IMR-90 (cell line): ENCODE data around the gene DGKH. TPM values are rescaled to one million over a fixed set of nuclear protein-coding genes. Genes with fewer than 3 reads are reported as not detected.

Source experiments
- ATAC-seq: fragments of 200-7000 bp; cut with Tn5 transposase; 2 replicates; pipeline ENCODE4 v1.9.1; 2020; ENCODE audit warnings: low read depth, mild to moderate bottlenecking, moderate library complexity
- BruUV-seq: library from RNA; stranded (reverse); fragments of 400-500 nt; replicated peaks from 2 replicates; lab custom pipeline; 2021; lab: Mats Ljungman, UMichigan
- CTCF ChIA-PET: fragments of 300-600 bp; formaldehyde crosslinking; extraction: SDS; loops from one replicate; lab custom pipeline; 2021; ENCODE audit warnings: antibody characterized with exemption; lab: Yijun Ruan, JAX
- POLR2A ChIA-PET: fragments of 300-600 bp; sonication (Branson Sonifier 250); formaldehyde crosslinking; loops from one replicate; lab custom pipeline; 2022; ENCODE audit warnings: antibody characterized with exemption; ENCODE audit not compliant: unreplicated experiment; lab: Charles Lee
- DNase-seq: peaks from one replicate; pipeline ENCODE4 v3.0.0; 2013
- H2AFZ ChIP-seq: replicated peaks from 2 replicates; pipeline ENCODE3; 2013; ENCODE audit warnings: low read length, mild to moderate bottlenecking; ENCODE audit not compliant: poor library complexity
- H2AK5ac ChIP-seq: 2 replicates; pipeline ENCODE4 v1.6.1; 2013; ENCODE audit warnings: low read depth, low read length, inconsistent platforms
- H2AK9ac ChIP-seq: replicated peaks from 2 replicates; pipeline ENCODE3; 2013; ENCODE audit warnings: mild to moderate bottlenecking, low read depth, low read length, moderate library complexity; ENCODE audit not compliant: poor library complexity
- H2BK120ac ChIP-seq: 2 replicates; pipeline ENCODE4 v1.6.1; 2013; ENCODE audit warnings: low read depth, low read length, inconsistent platforms
- H2BK15ac ChIP-seq: 3 replicates; pipeline ENCODE4 v1.6.1; 2013; ENCODE audit warnings: low read depth, low read length, inconsistent platforms
- H2BK20ac ChIP-seq: 2 replicates; pipeline ENCODE4 v1.6.1; 2013; ENCODE audit warnings: low read depth, mild to moderate bottlenecking, inconsistent platforms, low read length, moderate library complexity
- H2BK5ac ChIP-seq: 2 replicates; pipeline ENCODE4 v1.6.1; 2013; ENCODE audit warnings: mild to moderate bottlenecking, low read depth, low read length, inconsistent platforms; ENCODE audit not compliant: poor library complexity, severe bottlenecking
- H3K14ac ChIP-seq: replicated peaks from 2 replicates; pipeline ENCODE4 v1.6.1; 2013; ENCODE audit warnings: low read depth, low read length, inconsistent platforms
- H3K18ac ChIP-seq: 2 replicates; pipeline ENCODE4 v1.6.1; 2013; ENCODE audit warnings: low read depth, low read length, control low read depth
- H3K23ac ChIP-seq: 2 replicates; pipeline ENCODE4 v1.6.1; 2013; ENCODE audit warnings: low read depth, low read length, inconsistent platforms
- H3K27ac ChIP-seq: 2 replicates; pipeline ENCODE4 v1.5.1; 2013; ENCODE audit warnings: mild to moderate bottlenecking, control low read depth, low read length; ENCODE audit not compliant: insufficient read depth
- H3K27me3 ChIP-seq: 2 replicates; pipeline ENCODE4 v1.6.1; 2013; ENCODE audit warnings: low read length; ENCODE audit not compliant: control insufficient read depth, insufficient read depth
- H3K36me3 ChIP-seq: 2 replicates; pipeline ENCODE4 v1.6.1; 2013; ENCODE audit warnings: low read length, mixed read lengths; ENCODE audit not compliant: control insufficient read depth, insufficient read depth
- H3K4ac ChIP-seq: 2 replicates; pipeline ENCODE4 v1.6.1; 2013; ENCODE audit warnings: low read depth, low read length, inconsistent platforms
- H3K4me1 ChIP-seq: 2 replicates; pipeline ENCODE4 v1.6.1; 2013; ENCODE audit warnings: low read length, mixed read lengths; ENCODE audit not compliant: control insufficient read depth, insufficient read depth
- H3K4me2 ChIP-seq: 2 replicates; pipeline ENCODE4 v1.6.1; 2013; ENCODE audit warnings: low read depth, mild to moderate bottlenecking, control low read depth, low read length, moderate library complexity
- H3K4me3 ChIP-seq: 2 replicates; pipeline ENCODE4 v1.5.1; 2013; ENCODE audit warnings: low read depth, mild to moderate bottlenecking, control low read depth, low read length, moderate library complexity; ENCODE audit not compliant: insufficient read depth
- H3K56ac ChIP-seq: 2 replicates; pipeline ENCODE4 v1.6.1; 2013; ENCODE audit warnings: low read length, inconsistent platforms; ENCODE audit not compliant: insufficient read depth; ENCODE audit errors: extremely low read depth
- H3K79me1 ChIP-seq, 2 experiments: 2 replicates each; pipeline ENCODE4 v1.6.1; 2013; ENCODE audit warnings: low read length in 2 of 2, inconsistent platforms in 1 of 2, low read depth in 1 of 2
- H3K9ac ChIP-seq: 2 replicates; pipeline ENCODE4 v1.6.1; 2013; ENCODE audit warnings: low read depth, low read length, control low read depth
- H3K9me1 ChIP-seq: 2 replicates; pipeline ENCODE4 v1.6.1; 2013; ENCODE audit warnings: low read length, inconsistent platforms; ENCODE audit not compliant: insufficient read depth
- H3K9me3 ChIP-seq: 2 replicates; pipeline ENCODE4 v1.6.1; 2013; ENCODE audit warnings: low read length; ENCODE audit not compliant: control insufficient read depth, insufficient read depth
- H4K20me1 ChIP-seq: 2 replicates; pipeline ENCODE4 v1.6.1; 2013; ENCODE audit warnings: low read length, inconsistent platforms; ENCODE audit not compliant: insufficient read depth
- H4K5ac ChIP-seq: 2 replicates; pipeline ENCODE4 v1.6.1; 2013; ENCODE audit warnings: mild to moderate bottlenecking, low read depth, low read length, control low read depth
- H4K8ac ChIP-seq, 2 experiments: 2 replicates each; pipeline ENCODE4 v1.6.1; 2013; ENCODE audit warnings: low read depth in 2 of 2, low read length in 2 of 2, control low read depth in 1 of 2, inconsistent platforms in 1 of 2
- H4K91ac ChIP-seq: 2 replicates; pipeline ENCODE4 v1.6.1; 2013; ENCODE audit warnings: low read depth, low read length, inconsistent platforms; ENCODE audit not compliant: insufficient read depth
- BHLHE40 ChIP-seq: fragments of 150-350 bp; IDR thresholded peaks from 2 replicates; pipeline ENCODE4 v1.6.1; 2016; ENCODE audit warnings: mild to moderate bottlenecking, low read depth, low read length
- CEBPB ChIP-seq: IDR thresholded peaks from 2 replicates; pipeline ENCODE4 v1.6.1; 2012; ENCODE audit warnings: low read depth, low read length, improper control_type of control experiment
- CHD1 ChIP-seq: IDR thresholded peaks from 2 replicates; pipeline ENCODE4 v1.6.1; 2012; ENCODE audit warnings: low read depth, low read length, improper control_type of control experiment
- CTCF ChIP-seq: conservative IDR thresholded peaks from 2 replicates; pipeline ENCODE4 v1.5.1; 2012; ENCODE audit warnings: mild to moderate bottlenecking, low read depth, low read length, improper control_type of control experiment
- ELK1 ChIP-seq: fragments of 150-350 bp; IDR thresholded peaks from 2 replicates; pipeline ENCODE4 v1.6.1; 2016; ENCODE audit warnings: low read depth, mild to moderate bottlenecking, low read length, moderate library complexity, borderline replicate concordance
- FOS ChIP-seq: fragments of 150-350 bp; IDR thresholded peaks from 2 replicates; pipeline ENCODE4 v1.6.1; 2016; ENCODE audit warnings: low read depth, low read length
- MAFK ChIP-seq: IDR thresholded peaks from 2 replicates; pipeline ENCODE4 v1.6.1; 2012; ENCODE audit warnings: low read depth, low read length, improper control_type of control experiment
- MAZ ChIP-seq: IDR thresholded peaks from 2 replicates; pipeline ENCODE4 v1.6.1; 2012; ENCODE audit warnings: low read depth, mild to moderate bottlenecking, low read length, improper control_type of control experiment, moderate library complexity, borderline replicate concordance
- NFE2L2 ChIP-seq: fragments of 150-350 bp; IDR thresholded peaks from 2 replicates; pipeline ENCODE4 v1.6.1; 2016; ENCODE audit warnings: low read depth, mild to moderate bottlenecking, low read length
- POLR2A ChIP-seq: IDR thresholded peaks from 2 replicates; pipeline ENCODE4 v1.6.1; 2012; ENCODE audit warnings: mild to moderate bottlenecking, low read depth, low read length
- RAD21 ChIP-seq: IDR thresholded peaks from 2 replicates; pipeline ENCODE4 v1.6.1; 2012; ENCODE audit warnings: low read length, improper control_type of control experiment
- RCOR1 ChIP-seq: IDR thresholded peaks from 2 replicates; pipeline ENCODE4 v1.6.1; 2012; ENCODE audit warnings: mild to moderate bottlenecking, low read length, improper control_type of control experiment; ENCODE audit not compliant: insufficient replicate concordance
- RFX5 ChIP-seq: IDR thresholded peaks from 2 replicates; pipeline ENCODE4 v1.8.0; 2012; ENCODE audit warnings: low read depth, mild to moderate bottlenecking, low read length, moderate library complexity
- USF2 ChIP-seq: fragments of 150-350 bp; IDR thresholded peaks from 2 replicates; pipeline ENCODE4 v1.6.1; 2017; ENCODE audit warnings: mild to moderate bottlenecking, antibody characterized with exemption, low read length, low read depth
- WGBS, 2 experiments: methylation state at CpG; one replicate each; pipeline versions ENCODE4 v1.1.5 to v1.1.7; 2013; ENCODE audit warnings: missing lambda C conversion rate in 2 of 2; ENCODE audit not compliant: insufficient read length in 1 of 2; ENCODE audit errors: extremely low coverage in 2 of 2; 5-methylcytosine and 5-hydroxymethylcytosine counted together
- dilution Hi-C: fragments of 300-500 bp; cut with HindIII; formaldehyde crosslinking; loops from one replicate; pipeline ENCODE4 v1.14.3; 2018; ENCODE audit warnings: low sequenced_read_pairs; ENCODE audit not compliant: unreplicated experiment
- in situ Hi-C: fragments of 300-500 bp; cut with MboI; formaldehyde crosslinking; loops from 3 replicates; pipeline ENCODE4 v1.14.3; 2019; ENCODE audit warnings: low sequenced_read_pairs, inconsistent platforms, mixed read lengths
- intact Hi-C: fragments of 100-400 bp; cut with micrococcal nuclease; formaldehyde crosslinking; loops from 2 replicates; pipeline ENCODE4 v1.10.0; 2022
- polyA plus RNA-seq, 3 experiments: library from polyadenylated mRNA; depleted of rRNA; stranded (reverse); fragments of >200 nt; gene quantifications; 2 replicates each; pipeline ENCODE4 v1.2.3, GENCODE V29; 2012; ENCODE audit warnings: low replicate concordance in 1 of 3
- total RNA-seq: library from RNA; depleted of rRNA; stranded (reverse); fragments of >200 nt; gene quantifications from 2 replicates; pipeline ENCODE4 v1.2.3, GENCODE V29; 2012

DGKH gene
- total and polyA plus RNA-seq, 2 of the 4 experiments (the other 2 are of a cell fraction): 2.0 to 13.4 TPM

GRCh38 chr13:42100960-42101359, 52.5 kb downstream of the DGKH start:
- Histone ChIP-seq H2AK5ac (no peak overlapping the region), H3K18ac (no peak overlapping the region), H4K8ac (no peak overlapping the region), H4K20me1 (peaks cover 31% of the 10 kb centered on the region), H3K4me2 (no peak overlapping the region), H3K4ac (no peak overlapping the region), H3K9me1 (peaks cover 3% of the 10 kb centered on the region; the same call in 1 of the 2 replicates), H3K27me3 (no peaks in the 10 kb centered on the region), H3K56ac (no peak overlapping the region), H3K79me1 (peaks cover 24 to 36% of the 10 kb centered on the region in 2 experiments), H2BK120ac (no peak overlapping the region), H3K9me3 (peaks cover 3% of the 10 kb centered on the region; the same call in 1 of the 2 replicates), H2BK5ac (no peak overlapping the region), H4K91ac (no peak overlapping the region), H2BK15ac (no peak overlapping the region), H3K9ac (no peak overlapping the region), H3K14ac (no peak overlapping the region), H3K27ac (no peak overlapping the region), H3K4me1 (no peaks in the 10 kb centered on the region), H3K4me3 (no peak overlapping the region), H2BK20ac (no peak overlapping the region), H3K36me3 (no peaks in the 10 kb centered on the region), H2AK9ac (no peak overlapping the region), H2AFZ (no peak overlapping the region), H4K5ac (no peak overlapping the region), H3K23ac (no peak overlapping the region)
- ChIA-PET CTCF (interaction anchor here (1.5 kb wide), 1 partner anchor 433 kb away, joined by 3 read pairs; no protein-coding TSS in a partner anchor), POLR2A (no interaction called here)
- TF ChIP-seq POLR2A (no peak), FOS (no peak), NFE2L2 (no peak), BHLHE40 (no peak), ELK1 (no peak), CHD1 (no peak), RFX5 (no peak), RAD21 (no peak), CEBPB (no peak), CTCF (no peak), RCOR1 (no peak), USF2 (no peak), MAFK (no peak), MAZ (no peak)
- in situ Hi-C loops (loop anchor here (10.0 kb wide), 1 partner anchor 196 kb away; no protein-coding TSS in a partner anchor), dilution Hi-C loops (no loop called here), intact Hi-C loops (no loop called here)
- BruUV-seq: no TSS peak
- ATAC-seq (no peak), DNase-seq (no peak)
- WGBS, 2 experiments: 100% methylated on average over 1 of the region's 3 CpGs; no CpG with 5 or more reads in 1 of the 2 experiments
